ENCODE measurements around the gene NTM. TPM values are rescaled to one million over a fixed set of nuclear protein-coding genes. Genes with fewer than 3 reads are reported as not detected.

The NTM gene
- total RNA-seq, 2 donors from 2014 or later = 0.26 to 3.6 TPM

DNA sequence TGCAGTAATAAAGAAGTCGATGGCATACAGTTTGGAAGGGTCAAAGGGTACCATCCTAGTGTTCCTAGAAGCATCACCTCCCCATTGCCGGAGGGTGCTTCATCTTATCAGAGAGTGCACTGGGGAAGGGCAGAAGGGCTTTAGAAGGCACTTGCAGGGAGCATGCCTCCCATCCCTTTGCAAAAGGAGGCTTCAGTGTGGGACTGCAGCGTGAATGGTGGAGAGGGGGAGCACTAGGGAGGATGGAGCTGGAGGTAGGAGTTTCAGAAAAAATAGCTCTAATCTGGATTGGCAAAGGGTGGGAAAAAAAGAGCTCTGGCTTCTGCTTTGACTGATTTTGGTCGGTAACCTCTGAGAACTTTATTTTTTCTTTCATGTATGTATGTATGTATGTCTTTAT is 5.0 kb downstream of the NTM start:
- 42 to 53% methylated on average over 4 of the region's 4 CpGs for WGBS, 2 donors
- H3K4me1 ChIP-seq = peaks cover 18% of the 10 kb centered on the region

DNA sequence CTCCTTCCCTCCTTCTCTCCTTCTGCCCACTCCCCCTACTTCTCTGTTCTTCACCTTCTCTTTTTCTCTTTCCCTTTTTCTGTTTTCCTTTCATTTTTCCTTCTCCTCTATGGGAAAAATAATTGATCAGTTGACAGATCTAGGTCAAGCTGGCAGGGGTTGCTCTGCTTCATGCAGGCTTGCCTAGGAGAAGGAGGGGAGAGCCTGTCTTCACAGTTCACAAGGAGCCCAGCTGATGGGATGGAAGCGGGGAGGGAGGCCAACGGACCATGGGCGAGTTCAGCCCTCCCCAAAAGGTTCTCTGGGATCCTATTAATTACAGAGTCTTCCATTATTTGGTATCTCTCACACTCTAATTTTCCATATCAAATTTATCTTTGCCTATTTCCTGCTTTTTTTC is 5.5 kb downstream of the NTM start:
- Histone ChIP-seq H3K27me3 (peaks cover 0 to 18% of the 10 kb centered on the region in 2 donors), H3K36me3 (replicated peaks in 1 of 2; ENCODE audit: insufficient read depth in 1 of 2, low read depth in 2 of 2) (no peaks in the 10 kb centered on the region), H3K27ac (no peak overlapping the region), H3K4me3 (no peak overlapping the region), H3K9me3 (no peaks in the 10 kb centered on the region), H3K4me1 (peaks cover 13% of the 10 kb centered on the region)
- ATAC-seq (no peak), DNase-seq (no peak)
- TF ChIP-seq POLR2A (IDR thresholded peaks at IDR 0.05) = no peak
- TF ChIP-seq, protein P1, sequence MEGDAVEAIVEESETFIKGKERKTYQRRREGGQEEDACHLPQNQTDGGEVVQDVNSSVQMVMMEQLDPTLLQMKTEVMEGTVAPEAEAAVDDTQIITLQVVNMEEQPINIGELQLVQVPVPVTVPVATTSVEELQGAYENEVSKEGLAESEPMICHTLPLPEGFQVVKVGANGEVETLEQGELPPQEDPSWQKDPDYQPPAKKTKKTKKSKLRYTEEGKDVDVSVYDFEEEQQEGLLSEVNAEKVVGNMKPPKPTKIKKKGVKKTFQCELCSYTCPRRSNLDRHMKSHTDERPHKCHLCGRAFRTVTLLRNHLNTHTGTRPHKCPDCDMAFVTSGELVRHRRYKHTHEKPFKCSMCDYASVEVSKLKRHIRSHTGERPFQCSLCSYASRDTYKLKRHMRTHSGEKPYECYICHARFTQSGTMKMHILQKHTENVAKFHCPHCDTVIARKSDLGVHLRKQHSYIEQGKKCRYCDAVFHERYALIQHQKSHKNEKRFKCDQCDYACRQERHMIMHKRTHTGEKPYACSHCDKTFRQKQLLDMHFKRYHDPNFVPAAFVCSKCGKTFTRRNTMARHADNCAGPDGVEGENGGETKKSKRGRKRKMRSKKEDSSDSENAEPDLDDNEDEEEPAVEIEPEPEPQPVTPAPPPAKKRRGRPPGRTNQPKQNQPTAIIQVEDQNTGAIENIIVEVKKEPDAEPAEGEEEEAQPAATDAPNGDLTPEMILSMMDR (IDR thresholded peaks at IDR 0.05) = no peak
- intact Hi-C loops (cut with DNase I) = no loop called here
- 64 to 77% methylated on average over 3 of the region's 3 CpGs for WGBS, 2 donors

More for the DNA sequence above, 5.0 kb downstream of the NTM start:
- Histone ChIP-seq H3K27ac (no peak overlapping the region), H3K27me3 (peaks cover 0 to 18% of the 10 kb centered on the region in 2 donors), H3K9me3 (no peaks in the 10 kb centered on the region), H3K4me3 (no peak overlapping the region), H3K36me3 (replicated peaks in 1 of 2; ENCODE audit: insufficient read depth in 1 of 2, low read depth in 2 of 2) (no peaks in the 10 kb centered on the region)
- DNase-seq = no peak
- ATAC-seq = no peak
- TF ChIP-seq, protein P1 (IDR thresholded peaks at IDR 0.05) = no peak
- no peak for TF ChIP-seq POLR2A (IDR thresholded peaks at IDR 0.05)
- intact Hi-C loops (cut with DNase I) = no loop called here

DNA sequence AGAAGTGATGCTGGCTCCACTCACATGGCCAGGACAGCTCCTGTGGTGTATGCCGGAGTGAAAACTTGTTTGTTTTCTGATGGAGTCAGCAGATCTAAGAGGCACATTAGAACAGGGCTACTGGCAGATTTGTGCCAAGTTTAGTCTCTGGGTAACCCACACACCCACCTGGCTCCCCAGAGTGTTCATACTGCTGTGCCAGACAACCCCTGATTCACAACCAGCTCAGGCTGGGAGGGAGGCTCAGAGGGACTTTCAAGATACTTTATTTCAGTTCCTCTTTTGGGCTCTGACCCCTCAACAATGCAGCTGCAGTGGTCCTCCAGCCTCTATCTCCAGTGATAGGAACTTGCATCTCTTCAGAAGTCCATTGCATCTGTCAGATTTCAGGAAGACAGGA is 8.5 kb downstream of the NTM start:
- TF ChIP-seq, protein P1 (IDR thresholded peaks at IDR 0.05) = no peak
- TF ChIP-seq POLR2A (IDR thresholded peaks at IDR 0.05) = no peak
- no peak overlapping the region for H3K4me3 ChIP-seq
- no peaks in the 10 kb centered on the region for H3K36me3 ChIP-seq (replicated peaks in 1 of 2; ENCODE audit: insufficient read depth in 1 of 2, low read depth in 2 of 2)
- no peaks in the 10 kb centered on the region for H3K4me1 ChIP-seq
- H3K9me3 ChIP-seq = no peaks in the 10 kb centered on the region
- no peak for DNase-seq
- no peak overlapping the region for H3K27ac ChIP-seq
- 50 to 60% methylated on average over 1 of the region's 1 CpG for WGBS, 2 donors
- no peak for ATAC-seq
- peaks cover 0 to 6% of the 10 kb centered on the region in 2 donors for H3K27me3 ChIP-seq
- intact Hi-C loops (cut with DNase I) = no loop called here

DNA sequence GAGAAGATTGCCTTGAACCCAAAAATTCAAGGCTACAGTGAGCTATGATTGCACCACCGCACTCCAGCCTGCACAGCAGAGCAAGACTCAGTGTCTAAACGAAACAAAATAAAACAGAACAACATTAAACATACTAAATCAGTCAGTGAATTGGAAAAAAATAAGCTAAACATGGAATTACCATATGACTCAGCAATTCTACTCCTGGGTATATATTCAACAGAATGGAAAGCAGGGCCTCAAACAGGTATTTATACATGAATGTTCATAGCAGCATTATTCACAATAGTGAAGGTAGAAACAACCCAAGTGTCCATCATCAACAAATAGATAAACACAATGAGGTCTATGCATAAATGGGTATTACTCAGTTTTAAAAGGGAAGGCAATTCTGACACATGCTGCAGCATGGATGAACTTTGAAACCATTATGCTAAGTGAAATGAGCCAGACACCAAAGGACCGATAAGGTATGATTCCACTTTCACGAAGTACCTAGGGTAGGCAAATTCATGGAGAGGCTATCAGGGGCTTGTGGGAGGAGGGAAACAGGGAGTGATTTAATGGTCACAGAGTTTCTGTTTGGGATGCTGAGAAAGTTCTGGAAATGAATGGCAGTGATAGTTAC is 15.5 kb downstream of the NTM start:
- TF ChIP-seq, protein P1 (IDR thresholded peaks at IDR 0.05) = no peak
- TF ChIP-seq POLR2A (IDR thresholded peaks at IDR 0.05) = no peak
- DNase-seq = no peak
- 53 to 58% methylated on average over 4 of the region's 4 CpGs for WGBS, 2 donors
- Histone ChIP-seq H3K9me3 (no peaks in the 10 kb centered on the region), H3K4me3 (no peak overlapping the region), H3K27ac (no peak overlapping the region), H3K36me3 (replicated peaks in 1 of 2; ENCODE audit: insufficient read depth in 1 of 2, low read depth in 2 of 2) (no peaks in the 10 kb centered on the region), H3K27me3 (peaks cover 0 to 6% of the 10 kb centered on the region in 2 donors), H3K4me1 (peaks cover 3% of the 10 kb centered on the region)
- ATAC-seq = no peak
- intact Hi-C loops (cut with DNase I) = no loop called here

DNA sequence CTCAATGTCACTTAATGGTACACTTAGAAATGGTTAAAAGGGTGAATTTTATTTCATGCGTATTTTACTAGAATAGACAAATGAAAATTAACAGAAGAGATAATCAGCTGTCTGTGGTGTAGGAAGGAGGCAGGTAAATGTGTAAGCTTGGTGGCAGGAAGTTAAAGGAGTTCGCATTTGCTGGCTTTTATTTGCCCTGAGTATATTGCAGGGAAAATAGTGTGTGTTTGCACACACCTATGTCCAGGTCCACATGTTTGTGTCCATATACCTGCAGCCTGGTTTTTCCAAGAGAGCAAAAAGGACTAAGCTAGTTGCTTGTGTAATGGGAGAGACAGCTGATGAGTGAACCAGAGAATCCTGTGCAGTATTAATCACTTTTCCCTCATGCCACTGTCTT is 16.0 kb downstream of the NTM start:
- no peaks in the 10 kb centered on the region for H3K9me3 ChIP-seq
- H3K4me1 ChIP-seq = peaks cover 7% of the 10 kb centered on the region
- 61 to 72% methylated on average over 2 of the region's 2 CpGs for WGBS, 2 donors
- no peak overlapping the region for H3K27ac ChIP-seq
- no peaks in the 10 kb centered on the region for H3K36me3 ChIP-seq (replicated peaks in 1 of 2; ENCODE audit: insufficient read depth in 1 of 2, low read depth in 2 of 2)
- no peak for DNase-seq
- no peak for ATAC-seq
- intact Hi-C loops (cut with DNase I) = no loop called here
- TF ChIP-seq, protein P1 (IDR thresholded peaks at IDR 0.05) = no peak
- no peak for TF ChIP-seq POLR2A (IDR thresholded peaks at IDR 0.05)
- peaks cover 0 to 6% of the 10 kb centered on the region in 2 donors for H3K27me3 ChIP-seq
- H3K4me3 ChIP-seq = no peak overlapping the region
